Measurements from ENCODE around the gene ADNP2. TPM values are rescaled to one million over a fixed set of nuclear protein-coding genes. Genes with fewer than 3 reads are reported as not detected.

ADNP2 gene
- total and polyA plus RNA-seq, 4 experiments from 2014 or later = 7.1 to 20.9 (median 14.7) TPM

DNA sequence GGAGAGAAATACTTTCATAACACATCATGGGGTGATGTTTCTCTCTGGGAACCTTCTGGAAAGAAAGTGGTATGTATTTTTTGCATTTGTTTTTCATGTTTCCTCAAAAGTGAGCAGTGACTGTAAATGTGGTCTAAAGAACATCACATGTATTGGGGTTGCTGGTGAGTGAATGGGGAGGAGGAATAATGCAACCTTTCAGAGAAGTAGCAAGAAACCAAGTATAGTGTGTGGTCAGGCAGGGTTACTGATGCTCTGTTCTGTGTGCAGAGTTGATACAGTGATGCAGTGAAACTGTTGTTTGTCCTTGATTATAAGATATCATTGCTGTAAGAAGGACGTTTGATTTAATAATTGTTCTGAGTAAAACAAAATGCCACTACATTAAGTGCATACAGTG lies 24.1 kb downstream of the ADNP2 start:
- POLR2A ChIA-PET (ENCODE audit: partially characterized antibody) = interaction anchor here (0.6 kb wide), 1 partner anchor 9 kb away, joined by 5 read pairs; no protein-coding TSS in a partner anchor

DNA sequence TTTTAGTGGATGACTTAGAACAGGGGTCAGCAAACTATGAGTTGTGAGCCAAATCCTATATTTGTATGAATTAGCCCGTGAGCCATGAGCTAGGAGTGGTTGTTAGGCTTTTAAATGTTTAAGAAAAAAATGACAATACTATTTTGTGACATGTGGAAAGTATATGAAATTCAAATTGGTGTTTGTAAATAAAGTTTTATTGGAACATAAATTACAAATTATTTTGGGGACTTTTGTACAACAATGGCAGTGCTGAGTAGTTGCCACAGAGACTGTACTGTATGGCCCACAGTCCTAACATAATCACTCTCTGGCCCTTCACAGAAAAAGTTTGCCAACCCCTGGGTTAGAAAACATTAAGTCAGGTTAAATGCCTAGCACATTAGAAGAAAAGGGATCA lies 26.1 kb downstream of the ADNP2 start:
- intact Hi-C loops (cut with micrococcal nuclease) = no loop called here
- no peaks in the 10 kb centered on the region for H3K27me3 Mint-ChIP-seq
- peaks cover 3 to 14% (median 6%) of the 10 kb centered on the region in 4 donors for H3K4me1 Mint-ChIP-seq
- H3K36me3 ChIP-seq (ENCODE audit: insufficient read depth, low read length) = peaks cover 42% of the 10 kb centered on the region
- POLR2A ChIA-PET (ENCODE audit: partially characterized antibody) = no interaction called here
- no peak overlapping the region for H3K27ac Mint-ChIP-seq
- no peak for DNase-seq
- H3K4me3 ChIP-seq (ENCODE audit: low read length in 2 of 2) = no peak overlapping the region
- H3K4me1 ChIP-seq (ENCODE audit: insufficient read depth, low read length) = no peaks in the 10 kb centered on the region
- no peaks in the 10 kb centered on the region for H3K27me3 ChIP-seq (ENCODE audit: insufficient read depth, low read length)
- no peaks in the 10 kb centered on the region for H3K9me3 ChIP-seq (ENCODE audit: control insufficient read depth in 1 of 2, low read length in 2 of 2)
- no peak overlapping the region for H3K27ac ChIP-seq (ENCODE audit: low read depth, low read length)
- CTCF ChIA-PET (ENCODE audit: partially characterized antibody) = no interaction called here
- peaks cover 71 to 74% of the 10 kb centered on the region in 2 donors for H3K36me3 Mint-ChIP-seq
- H3K9me3 Mint-ChIP-seq = no peaks in the 10 kb centered on the region
- no peak overlapping the region for H3K4me3 Mint-ChIP-seq

More for the DNA sequence above, 24.1 kb downstream of the ADNP2 start:
- Histone ChIP-seq H3K9me3 (ENCODE audit: control insufficient read depth in 1 of 2, low read length in 2 of 2) (no peaks in the 10 kb centered on the region), H3K4me3 (ENCODE audit: low read length in 2 of 2) (no peak overlapping the region), H3K4me1 (ENCODE audit: insufficient read depth, low read length) (no peaks in the 10 kb centered on the region), H3K36me3 (ENCODE audit: insufficient read depth, low read length) (peaks cover 42% of the 10 kb centered on the region), H3K27ac (ENCODE audit: low read depth, low read length) (no peak overlapping the region), H3K27me3 (ENCODE audit: insufficient read depth, low read length) (no peaks in the 10 kb centered on the region)
- Mint-ChIP-seq H3K27me3 (no peaks in the 10 kb centered on the region), H3K4me3 (no peak overlapping the region), H3K27ac (no peak overlapping the region), H3K36me3 (peaks cover 61 to 68% of the 10 kb centered on the region in 2 donors), H3K9me3 (no peaks in the 10 kb centered on the region), H3K4me1 (peaks cover 6 to 23% (median 18%) of the 10 kb centered on the region in 4 donors)
- intact Hi-C loops (cut with micrococcal nuclease) = no loop called here
- CTCF ChIA-PET (ENCODE audit: partially characterized antibody) = no interaction called here
- no peak for DNase-seq

DNA sequence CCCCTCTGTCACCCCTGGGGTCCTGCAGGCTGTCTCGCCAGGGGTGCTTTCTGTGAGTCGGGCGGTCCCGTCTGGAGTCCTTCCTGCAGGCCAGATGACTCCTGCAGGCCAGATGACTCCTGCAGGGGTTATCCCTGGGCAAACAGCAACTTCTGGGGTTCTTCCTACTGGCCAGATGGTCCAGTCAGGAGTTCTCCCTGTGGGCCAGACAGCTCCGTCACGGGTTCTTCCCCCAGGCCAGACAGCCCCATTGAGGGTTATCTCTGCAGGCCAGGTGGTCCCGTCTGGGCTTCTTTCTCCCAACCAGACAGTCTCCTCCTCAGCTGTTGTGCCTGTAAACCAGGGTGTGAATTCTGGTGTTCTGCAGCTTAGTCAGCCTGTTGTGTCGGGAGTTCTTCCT lies 27.6 kb downstream of the ADNP2 start:
- intact Hi-C loops (cut with micrococcal nuclease) = no loop called here
- Mint-ChIP-seq H3K27me3 (no peaks in the 10 kb centered on the region), H3K36me3 (peaks cover 67 to 69% of the 10 kb centered on the region in 2 donors), H3K9me3 (no peaks in the 10 kb centered on the region), H3K4me3 (no peak overlapping the region), H3K27ac (no peak overlapping the region), H3K4me1 (peaks cover 0 to 7% (median 3%) of the 10 kb centered on the region in 4 donors)
- Histone ChIP-seq H3K9me3 (ENCODE audit: control insufficient read depth in 1 of 2, low read length in 2 of 2) (no peaks in the 10 kb centered on the region), H3K27ac (ENCODE audit: low read depth, low read length) (no peak overlapping the region), H3K27me3 (ENCODE audit: insufficient read depth, low read length) (no peaks in the 10 kb centered on the region), H3K4me3 (ENCODE audit: low read length in 2 of 2) (no peak overlapping the region), H3K4me1 (ENCODE audit: insufficient read depth, low read length) (no peaks in the 10 kb centered on the region), H3K36me3 (ENCODE audit: insufficient read depth, low read length) (peaks cover 42% of the 10 kb centered on the region)
- no peak for DNase-seq
- CTCF ChIA-PET (ENCODE audit: partially characterized antibody) = interaction anchor here (1.0 kb wide), 1 partner anchor 21 kb away, joined by 5 read pairs; no protein-coding TSS in a partner anchor
- POLR2A ChIA-PET (ENCODE audit: partially characterized antibody) = no interaction called here

DNA sequence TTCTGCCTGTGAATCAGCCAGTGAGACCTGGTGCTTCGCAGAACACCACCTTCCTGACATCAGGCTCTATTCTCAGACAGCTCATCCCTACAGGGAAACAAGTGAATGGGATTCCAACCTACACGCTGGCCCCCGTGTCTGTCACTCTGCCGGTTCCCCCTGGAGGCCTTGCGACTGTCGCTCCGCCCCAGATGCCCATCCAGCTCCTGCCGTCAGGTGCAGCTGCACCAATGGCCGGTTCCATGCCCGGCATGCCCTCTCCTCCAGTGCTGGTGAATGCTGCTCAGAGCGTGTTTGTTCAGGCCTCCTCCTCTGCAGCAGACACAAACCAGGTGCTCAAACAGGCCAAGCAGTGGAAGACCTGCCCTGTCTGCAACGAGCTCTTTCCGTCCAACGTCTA lies 28.1 kb downstream of the ADNP2 start:
- DNase-seq = no peak
- Mint-ChIP-seq H3K9me3 (no peaks in the 10 kb centered on the region), H3K4me3 (peak overlapping the region in 1 of 8 donors; percentile 36), H3K27me3 (no peaks in the 10 kb centered on the region), H3K27ac (peak overlapping the region in 1 of 7 donors; percentile 35), H3K36me3 (peaks cover 63 to 65% of the 10 kb centered on the region in 2 donors), H3K4me1 (peaks cover 0 to 2% (median under 1%) of the 10 kb centered on the region in 4 donors)
- intact Hi-C loops (cut with micrococcal nuclease) = no loop called here
- Histone ChIP-seq H3K27ac (ENCODE audit: low read depth, low read length) (no peak overlapping the region), H3K4me1 (ENCODE audit: insufficient read depth, low read length) (no peaks in the 10 kb centered on the region), H3K36me3 (ENCODE audit: insufficient read depth, low read length) (peaks cover 42% of the 10 kb centered on the region), H3K9me3 (ENCODE audit: control insufficient read depth in 1 of 2, low read length in 2 of 2) (no peaks in the 10 kb centered on the region), H3K27me3 (ENCODE audit: insufficient read depth, low read length) (no peaks in the 10 kb centered on the region), H3K4me3 (ENCODE audit: low read length in 2 of 2) (no peak overlapping the region)
- ChIA-PET POLR2A (ENCODE audit: partially characterized antibody) (no interaction called here), CTCF (ENCODE audit: partially characterized antibody) (interaction anchor here (1.0 kb wide), 1 partner anchor 20 kb away, joined by 5 read pairs; no protein-coding TSS in a partner anchor)

DNA sequence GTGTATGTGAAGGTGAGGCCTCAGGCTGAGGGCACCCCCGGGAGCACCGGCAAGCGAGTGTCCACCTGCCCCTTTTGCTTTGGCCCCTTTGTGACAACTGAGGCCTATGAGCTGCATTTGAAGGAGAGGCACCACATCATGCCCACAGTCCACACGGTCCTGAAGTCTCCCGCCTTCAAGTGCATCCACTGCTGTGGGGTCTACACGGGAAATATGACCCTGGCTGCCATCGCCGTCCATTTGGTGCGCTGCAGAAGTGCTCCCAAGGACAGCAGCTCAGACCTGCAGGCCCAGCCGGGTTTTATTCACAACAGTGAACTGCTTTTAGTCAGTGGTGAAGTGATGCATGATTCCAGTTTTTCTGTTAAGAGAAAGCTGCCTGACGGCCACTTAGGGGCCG lies 28.9 kb downstream of the ADNP2 start:
- Histone ChIP-seq H3K27me3 (ENCODE audit: insufficient read depth, low read length) (no peaks in the 10 kb centered on the region), H3K27ac (ENCODE audit: low read depth, low read length) (no peak overlapping the region), H3K36me3 (ENCODE audit: insufficient read depth, low read length) (peaks cover 42% of the 10 kb centered on the region), H3K9me3 (ENCODE audit: control insufficient read depth in 1 of 2, low read length in 2 of 2) (no peaks in the 10 kb centered on the region), H3K4me3 (ENCODE audit: low read length in 2 of 2) (no peak overlapping the region), H3K4me1 (ENCODE audit: insufficient read depth, low read length) (no peaks in the 10 kb centered on the region)
- Mint-ChIP-seq H3K9me3 (no peaks in the 10 kb centered on the region), H3K4me3 (no peak overlapping the region), H3K27ac (no peak overlapping the region), H3K27me3 (no peaks in the 10 kb centered on the region), H3K4me1 (no peaks in the 10 kb centered on the region), H3K36me3 (peaks cover 61% of the 10 kb centered on the region in 2 donors)
- ChIA-PET POLR2A (ENCODE audit: partially characterized antibody) (no interaction called here), CTCF (ENCODE audit: partially characterized antibody) (no interaction called here)
- intact Hi-C loops (cut with micrococcal nuclease) = no loop called here
- DNase-seq = no peak

DNA sequence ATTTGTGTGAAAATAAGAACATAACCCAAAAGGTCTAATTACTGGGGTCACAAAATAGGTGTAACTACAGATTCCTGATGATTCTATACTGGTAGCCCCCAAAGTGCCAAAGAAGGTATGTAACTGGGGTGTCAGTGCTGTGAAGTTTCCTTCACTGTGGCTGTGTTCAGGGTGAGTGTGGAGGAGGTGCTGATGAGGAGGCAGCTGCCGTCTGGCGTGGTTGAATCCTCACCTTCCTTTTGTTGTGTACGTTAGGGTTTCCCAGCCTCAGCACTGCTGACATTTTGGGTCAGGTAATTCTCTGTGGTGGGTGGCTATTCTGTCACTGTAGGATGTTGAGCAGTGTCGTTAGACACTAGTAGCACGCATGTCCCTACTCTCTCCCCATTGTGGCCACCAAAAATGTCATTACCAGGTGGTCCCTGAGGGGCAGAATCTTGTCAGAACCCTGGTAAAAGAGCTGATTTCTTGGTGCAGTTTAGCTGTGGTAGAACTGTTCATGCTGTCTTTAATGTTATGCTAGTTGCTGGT lies 31.5 kb downstream of the ADNP2 start:
- no peak overlapping the region for H3K27ac Mint-ChIP-seq
- no peaks in the 10 kb centered on the region for H3K27me3 Mint-ChIP-seq
- peaks cover 37 to 38% of the 10 kb centered on the region in 2 donors for H3K36me3 Mint-ChIP-seq
- POLR2A ChIA-PET (ENCODE audit: partially characterized antibody) = no interaction called here
- H3K4me1 Mint-ChIP-seq = no peaks in the 10 kb centered on the region
- CTCF ChIA-PET (ENCODE audit: partially characterized antibody) = no interaction called here
- DNase-seq = no peak
- intact Hi-C loops (cut with micrococcal nuclease) = no loop called here
- Histone ChIP-seq H3K27me3 (ENCODE audit: insufficient read depth, low read length) (no peaks in the 10 kb centered on the region), H3K9me3 (ENCODE audit: control insufficient read depth in 1 of 2, low read length in 2 of 2) (no peaks in the 10 kb centered on the region), H3K4me3 (ENCODE audit: low read length in 2 of 2) (no peak overlapping the region), H3K36me3 (ENCODE audit: insufficient read depth, low read length) (peaks cover 24% of the 10 kb centered on the region), H3K4me1 (ENCODE audit: insufficient read depth, low read length) (no peaks in the 10 kb centered on the region), H3K27ac (ENCODE audit: low read depth, low read length) (no peak overlapping the region)
- no peaks in the 10 kb centered on the region for H3K9me3 Mint-ChIP-seq
- H3K4me3 Mint-ChIP-seq = no peak overlapping the region

DNA sequence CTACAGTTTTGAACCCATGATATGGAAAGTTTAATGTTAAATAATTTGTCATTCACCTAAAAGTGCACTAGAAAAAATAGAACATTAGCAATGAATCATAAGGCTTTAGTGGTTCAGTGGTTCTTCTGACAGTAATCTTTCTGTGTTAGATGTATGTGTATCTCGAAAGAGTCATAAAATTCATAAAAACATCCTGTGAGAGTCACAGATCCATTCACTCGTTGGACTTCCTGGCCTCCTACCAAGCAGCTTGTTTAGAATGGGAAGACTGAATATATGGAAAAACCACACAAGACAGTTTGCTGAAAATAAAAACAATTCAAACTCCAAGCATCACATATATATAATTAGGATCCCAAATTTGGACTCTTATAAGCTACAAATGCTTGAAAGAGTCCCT lies 34.8 kb downstream of the ADNP2 start:
- Histone ChIP-seq H3K9me3 (ENCODE audit: control insufficient read depth in 1 of 2, low read length in 2 of 2) (no peaks in the 10 kb centered on the region), H3K36me3 (ENCODE audit: insufficient read depth, low read length) (no peaks in the 10 kb centered on the region), H3K4me3 (ENCODE audit: low read length in 2 of 2) (no peak overlapping the region), H3K27ac (ENCODE audit: low read depth, low read length) (no peak overlapping the region), H3K27me3 (ENCODE audit: insufficient read depth, low read length) (peaks cover 4% of the 10 kb centered on the region), H3K4me1 (ENCODE audit: insufficient read depth, low read length) (peaks cover 15% of the 10 kb centered on the region)
- POLR2A ChIA-PET (ENCODE audit: partially characterized antibody) = no interaction called here
- Mint-ChIP-seq H3K36me3 (peaks cover 10 to 12% of the 10 kb centered on the region in 2 donors), H3K27ac (no peak overlapping the region), H3K4me1 (peaks cover 5 to 28% (median 14%) of the 10 kb centered on the region in 4 donors), H3K27me3 (peaks cover 0 to 8% of the 10 kb centered on the region in 2 donors), H3K9me3 (no peaks in the 10 kb centered on the region), H3K4me3 (no peak overlapping the region)
- no peak for DNase-seq
- intact Hi-C loops (cut with micrococcal nuclease) = no loop called here
- CTCF ChIA-PET (ENCODE audit: partially characterized antibody) = interaction anchor here (6.3 kb wide), 1 partner anchor 14 kb away, joined by 40 read pairs; no protein-coding TSS in a partner anchor

Measured in CD4-positive, alpha-beta memory T cell (primary cell).